H1 (cell line): ENCODE data around the gene TMEM134. TPM values are rescaled to one million over a fixed set of nuclear protein-coding genes. Genes with fewer than 3 reads are reported as not detected.

Experiments
- CTCF ChIA-PET: fragments of 300-600 bp; sonication (Branson Sonifier 250); formaldehyde crosslinking; loops from one replicate; lab custom pipeline; 2021; ENCODE audit not compliant: partially characterized antibody; lab: Charles Lee
- POLR2A ChIA-PET: fragments of 300-600 bp; sonication (Branson Sonifier 250); formaldehyde crosslinking; loops from one replicate; lab custom pipeline; 2021; ENCODE audit warnings: inconsistent platforms; ENCODE audit not compliant: partially characterized antibody; lab: Charles Lee
- DNase-seq, 2 experiments: peaks; one replicate each; pipeline versions ENCODE4 v3.0.0 to v3.0.0-alpha.2; 2010 to 2022; ENCODE audit warnings: low spot score in 2 of 2, low read depth in 1 of 2, mixed read lengths in 1 of 2
- FAIRE-seq: peaks from 2 replicates; lab custom pipeline; 2011; peaks lifted over from hg19 to GRCh38; lab: Jason Lieb, UNC
- H2AFZ ChIP-seq: 2 replicates; pipeline ENCODE4 v1.8.1; 2012; ENCODE audit warnings: low read length, inconsistent platforms
- H2AK5ac ChIP-seq: 2 replicates; pipeline ENCODE4 v1.6.1; 2013; ENCODE audit warnings: low read depth, low read length
- H2BK120ac ChIP-seq: replicated peaks from 2 replicates; pipeline ENCODE3; 2013; ENCODE audit warnings: low read depth, low read length, inconsistent platforms
- H2BK12ac ChIP-seq: 2 replicates; pipeline ENCODE4 v1.6.1; 2013; ENCODE audit warnings: low read depth, low read length
- H2BK15ac ChIP-seq: 2 replicates; pipeline ENCODE4 v1.6.1; 2013; ENCODE audit warnings: low read length
- H2BK20ac ChIP-seq: 2 replicates; pipeline ENCODE4 v1.6.1; 2013; ENCODE audit warnings: low read length
- H2BK5ac ChIP-seq: 2 replicates; pipeline ENCODE4 v1.6.1; 2013; ENCODE audit warnings: low read depth, low read length
- H3K14ac ChIP-seq: 2 replicates; pipeline ENCODE4 v1.6.1; 2013; ENCODE audit warnings: inconsistent platforms; ENCODE audit not compliant: insufficient read length
- H3K18ac ChIP-seq: 2 replicates; pipeline ENCODE4 v1.6.1; 2013; ENCODE audit warnings: low read length; ENCODE audit errors: extremely low read depth
- H3K23ac ChIP-seq: 2 replicates; pipeline ENCODE4 v1.6.1; 2013; ENCODE audit warnings: inconsistent platforms; ENCODE audit not compliant: insufficient read length
- H3K23me2 ChIP-seq: 2 replicates; pipeline ENCODE4 v1.6.1; 2013; ENCODE audit warnings: low read depth, low read length
- H3K27ac ChIP-seq: 2 replicates; pipeline ENCODE4 v1.6.1; 2011; ENCODE audit warnings: low read depth, low read length, inconsistent platforms
- H3K27me3 ChIP-seq, 4 experiments: replicated peaks in 1 of 4; 1 replicate in 1 of 4; 2 replicates in 3 of 4; pipeline versions ENCODE4 v1.6.1 to v1.8.1; 2011 to 2013; ENCODE audit warnings: low read length in 3 of 4, mild to moderate bottlenecking in 3 of 4, inconsistent platforms in 2 of 4, mixed read lengths in 2 of 4, moderate library complexity in 1 of 4; ENCODE audit not compliant: control insufficient read depth in 3 of 4, insufficient read depth in 3 of 4; ENCODE audit errors: extremely low read depth in 1 of 4
- H3K36me3 ChIP-seq, 4 experiments: 2 replicates each; pipeline versions ENCODE4 v1.6.1 to v1.8.1; 2011 to 2013; ENCODE audit warnings: mild to moderate bottlenecking in 4 of 4, low read length in 3 of 4, moderate library complexity in 2 of 4, control low read depth in 1 of 4, inconsistent platforms in 1 of 4; ENCODE audit not compliant: insufficient read depth in 4 of 4, control insufficient read depth in 2 of 4
- H3K4ac ChIP-seq: replicated peaks from 2 replicates; pipeline ENCODE3; 2013; ENCODE audit warnings: low read length, low read depth, mixed read lengths, inconsistent platforms; ENCODE audit not compliant: insufficient read length
- H3K4me1 ChIP-seq, 4 experiments: replicated peaks in 1 of 4; 1 replicate in 1 of 4; 2 replicates in 3 of 4; pipeline versions ENCODE4 v1.6.1 to v1.8.1; 2011 to 2013; ENCODE audit warnings: low read length in 3 of 4, inconsistent platforms in 2 of 4, mixed read lengths in 1 of 4; ENCODE audit not compliant: insufficient read depth in 4 of 4, control insufficient read depth in 3 of 4
- H3K4me2 ChIP-seq, 2 experiments: 2 replicates each; pipeline versions ENCODE4 v1.6.1 to v1.8.1; 2011 to 2013; ENCODE audit warnings: low read depth in 2 of 2, low read length in 2 of 2, control low read depth in 1 of 2, inconsistent platforms in 1 of 2, mild to moderate bottlenecking in 1 of 2; ENCODE audit not compliant: insufficient read depth in 1 of 2
- H3K4me3 ChIP-seq, 4 experiments: fragments of 200-600, 300-600 bp in 1 of 4; sonication (generic), shearing (Covaris generic), sonication (Bioruptor Twin) in 1 of 4; 2 replicates each; pipeline versions ENCODE4 v1.5.1 to v1.8.1; 2011 to 2016; ENCODE audit warnings: low read length in 4 of 4, low read depth in 3 of 4, control low read depth in 2 of 4, inconsistent platforms in 2 of 4, mild to moderate bottlenecking in 2 of 4, mixed read lengths in 1 of 4, moderate library complexity in 1 of 4; ENCODE audit not compliant: insufficient read depth in 2 of 4; ENCODE audit errors: extremely low read depth in 1 of 4
- H3K56ac ChIP-seq: replicated peaks from 2 replicates; pipeline ENCODE3; 2013; ENCODE audit warnings: low read depth, mild to moderate bottlenecking, mixed read lengths, low read length, inconsistent platforms; ENCODE audit not compliant: insufficient read length
- H3K79me1 ChIP-seq: 2 replicates; pipeline ENCODE4 v1.6.1; 2013; ENCODE audit warnings: low read depth, low read length, control low read depth
- H3K79me2 ChIP-seq, 2 experiments: 2 replicates each; pipeline versions ENCODE4 v1.6.1 to v1.8.1; 2012 to 2013; ENCODE audit warnings: low read length in 2 of 2, mild to moderate bottlenecking in 2 of 2, inconsistent platforms in 1 of 2; ENCODE audit not compliant: insufficient read depth in 2 of 2, control insufficient read depth in 1 of 2
- H3K9ac ChIP-seq, 4 experiments: replicated peaks in 1 of 4; 1 replicate in 1 of 4; 2 replicates in 3 of 4; pipeline versions ENCODE4 v1.6.1 to v1.8.1; 2011 to 2013; ENCODE audit warnings: low read depth in 3 of 4, low read length in 3 of 4, control low read depth in 2 of 4, mild to moderate bottlenecking in 2 of 4, moderate library complexity in 2 of 4, inconsistent platforms in 1 of 4; ENCODE audit errors: extremely low read depth in 1 of 4
- H3K9me3 ChIP-seq, 2 experiments: 2 replicates each; pipeline versions ENCODE4 v1.6.1 to v1.8.1; 2012 to 2013; ENCODE audit warnings: mild to moderate bottlenecking in 2 of 2, moderate library complexity in 2 of 2, control low read depth in 1 of 2, inconsistent platforms in 1 of 2, low read depth in 1 of 2, low read length in 1 of 2, mixed read lengths in 1 of 2; ENCODE audit not compliant: insufficient read depth in 2 of 2
- H4K20me1 ChIP-seq, 2 experiments: replicated peaks in 1 of 2; 2 replicates each; pipeline versions ENCODE3 to v1.8.1; 2011 to 2013; ENCODE audit warnings: inconsistent platforms in 2 of 2, low read length in 2 of 2, mild to moderate bottlenecking in 1 of 2; ENCODE audit not compliant: insufficient read depth in 2 of 2, control insufficient read depth in 1 of 2
- H4K5ac ChIP-seq: 2 replicates; pipeline ENCODE4 v1.6.1; 2013; ENCODE audit warnings: low read length, low read depth, mixed read lengths, inconsistent platforms; ENCODE audit not compliant: insufficient read length
- H4K8ac ChIP-seq: 2 replicates; pipeline ENCODE4 v1.8.0; 2013; ENCODE audit warnings: mild to moderate bottlenecking, moderate library complexity, low read length, inconsistent platforms; ENCODE audit not compliant: insufficient read depth; ENCODE audit errors: extremely low read depth
- H4K91ac ChIP-seq: replicated peaks from 2 replicates; pipeline ENCODE3; 2013; ENCODE audit warnings: low read length, mixed read lengths, inconsistent platforms; ENCODE audit not compliant: insufficient read length
- CHD2 ChIP-seq: IDR thresholded peaks from 2 replicates; pipeline ENCODE4 v1.6.1; 2012; ENCODE audit warnings: low read length, improper control_type of control experiment
- CREB1 ChIP-seq: IDR thresholded peaks from 2 replicates; pipeline ENCODE4 v1.6.1; 2012; ENCODE audit warnings: inconsistent platforms
- EP300 ChIP-seq, 2 experiments: IDR thresholded peaks; 1 replicate in 1 of 2; 2 replicates in 1 of 2; pipeline ENCODE4 v1.6.1; 2011 to 2012; ENCODE audit warnings: low read depth in 2 of 2, low read length in 2 of 2, mild to moderate bottlenecking in 2 of 2, borderline replicate concordance in 1 of 2, inconsistent platforms in 1 of 2, moderate library complexity in 1 of 2
- EZH2 ChIP-seq: fragments of 200-600 bp; sonication (generic); IDR thresholded peaks from 2 replicates; pipeline ENCODE4 v1.7.1; 2012; ENCODE audit warnings: low read depth, mild to moderate bottlenecking, moderate library complexity, low read length, inconsistent platforms; ENCODE audit not compliant: severe bottlenecking
- GTF2F1 ChIP-seq: IDR thresholded peaks from 2 replicates; pipeline ENCODE4 v1.6.1; 2012; ENCODE audit warnings: low read depth, low read length, improper control_type of control experiment, borderline replicate concordance
- PHF8 ChIP-seq: fragments of 200-600 bp; sonication (generic); conservative IDR thresholded peaks from 2 replicates; pipeline ENCODE4 v1.7.1; 2012; ENCODE audit warnings: low read depth, mild to moderate bottlenecking, inconsistent platforms, low read length, moderate library complexity
- POU5F1 ChIP-seq: IDR thresholded peaks from 2 replicates; pipeline ENCODE4 v1.6.1; 2011; ENCODE audit warnings: low read depth, mild to moderate bottlenecking, low read length, moderate library complexity
- SIN3A ChIP-seq, 2 experiments: IDR thresholded peaks in 1 of 2; conservative IDR thresholded peaks in 1 of 2; 2 replicates each; pipeline ENCODE4 v1.6.1; 2011 to 2012; ENCODE audit warnings: low read length in 2 of 2, improper control_type of control experiment in 1 of 2, low read depth in 1 of 2, mild to moderate bottlenecking in 1 of 2
- SIRT6 ChIP-seq: IDR thresholded peaks from one replicate; pipeline ENCODE4 v1.7.1; 2012; ENCODE audit warnings: low read length, inconsistent platforms
- USF2 ChIP-seq: IDR thresholded peaks from 2 replicates; pipeline ENCODE4 v1.6.1; 2011; ENCODE audit warnings: low read length, improper control_type of control experiment
- WGBS, 2 experiments: shearing (Covaris generic) in 1 of 2; methylation state at CpG; one replicate each; pipeline versions ENCODE4 v1.1.6 to v1.1.7; 2013 to 2015; ENCODE audit warnings: low lambda C conversion rate in 2 of 2, mixed read lengths in 2 of 2, inconsistent platforms in 1 of 2, low coverage in 1 of 2, missing lambda C conversion rate in 1 of 2; ENCODE audit not compliant: insufficient replicate concordance in 2 of 2, insufficient coverage in 1 of 2, insufficient read length in 1 of 2; ENCODE audit errors: extremely low coverage in 1 of 2, missing lambda C conversion rate in 1 of 2; 5-methylcytosine and 5-hydroxymethylcytosine counted together
- polyA plus RNA-seq, 7 experiments: library from polyadenylated mRNA; depleted of rRNA in 3 of 7; stranded (reverse) in 5 of 7; unstranded in 2 of 7; fragments of >200 nt in 5 of 7; fragments of 200-250 nt in 2 of 7; gene quantifications; 1 replicate in 5 of 7; 2 replicates in 1 of 7; 4 replicates in 1 of 7; pipeline versions ENCODE4 v1.2.1 to v1.2.3, GENCODE V29; 2011 to 2013; ENCODE audit warnings: missing spikeins in 2 of 7, mixed read lengths in 2 of 7
- total RNA-seq: library from RNA; stranded (reverse); fragmentation: NEBNext Ultra II Directional; extraction: Animal tissue kit (Norgen Biotek cat#: 25700); gene quantifications from 2 replicates; pipeline ENCODE4 v1.2.1, GENCODE V29; 2021

TMEM134 gene
- total and polyA plus RNA-seq, 2 of the 8 experiments (the other 6 are each of a cell fraction or from before 2014, with no cell fraction given): 32.4 to 229 TPM

GRCh38 chr11:67483831-67484665, 15.0 kb upstream of the TMEM134 start:
- no peak overlapping the region for H4K5ac ChIP-seq
- no peak overlapping the region; the same call in 1 of the 2 replicates for H2BK15ac ChIP-seq
- DNase-seq (no peak), FAIRE-seq (no peak)
- H3K14ac ChIP-seq: no peak overlapping the region
- H2AK5ac ChIP-seq: no peak overlapping the region; the same call in 1 of the 2 replicates
- H3K27me3 ChIP-seq: peaks cover 0 to 10% (median 9%) of the 10 kb centered on the region in 4 experiments; a peak in 6 of 7 replicates
- peaks cover 0 to 3% (median 0%) of the 10 kb centered on the region in 4 experiments; a peak in 1 of 8 replicates for H3K36me3 ChIP-seq
- H3K79me1 ChIP-seq: no peaks in the 10 kb centered on the region
- no peak overlapping the region for H2BK120ac ChIP-seq
- H3K27ac ChIP-seq: no peak overlapping the region
- peaks cover 0 to 3% (median 3%) of the 10 kb centered on the region in 4 experiments; a peak in 3 of 7 replicates for H3K4me1 ChIP-seq
- H4K20me1 ChIP-seq: peaks cover 0 to 5% of the 10 kb centered on the region in 2 experiments
- H3K4ac ChIP-seq: no peak overlapping the region
- no peak overlapping the region for H3K23ac ChIP-seq
- H2BK20ac ChIP-seq: no peak overlapping the region
- peak overlapping the region in 2 of 4 experiments; percentile 23 to 60; a peak in 5 of 8 replicates for H3K4me3 ChIP-seq
- H2AFZ ChIP-seq: no peak overlapping the region
- H4K8ac ChIP-seq: no peak overlapping the region
- no peak overlapping the region for H3K56ac ChIP-seq
- no peaks in the 10 kb centered on the region for H3K23me2 ChIP-seq
- H3K18ac ChIP-seq: no peak overlapping the region
- H2BK12ac ChIP-seq: no peak overlapping the region
- peak overlapping the region; percentile 35 for H4K91ac ChIP-seq
- no peaks in the 10 kb centered on the region for H3K79me2 ChIP-seq
- 83% methylated on average over 16 of the region's 16 CpGs; no CpG with 5 or more reads in 1 of the 2 experiments for WGBS, 2 experiments
- CTCF ChIA-PET: interaction anchor here (1.0 to 1.4 kb wide), 2 partner anchors 10 to 138 kb away, joined by 3 read pairs; no protein-coding TSS in a partner anchor
- H3K9me3 ChIP-seq: no peaks in the 10 kb centered on the region
- H2BK5ac ChIP-seq: no peak overlapping the region
- H3K9ac ChIP-seq: no peak overlapping the region
- POLR2A ChIA-PET: interaction anchor here (0.7 to 2.1 kb wide), 4 partner anchors 11 to 88 kb away, joined by 3 to 7 read pairs (median 4); partner anchors contain the start of genes PPP1CA and TMEM134
- H3K4me2 ChIP-seq: peak overlapping the region; percentile 54 to 70; a peak in 3 of 4 replicates
- no peak for TF ChIP-seq CREB1
- TF ChIP-seq EP300 (IDR thresholded peaks at IDR 0.05; ENCODE audit: borderline replicate concordance in 1 of 2, low read depth in 2 of 2, low read length in 2 of 2): no peak
- no peak for TF ChIP-seq POU5F1
- TF ChIP-seq PHF8: no peak
- TF ChIP-seq CHD2: no peak
- no peak for TF ChIP-seq SIRT6
- TF ChIP-seq GTF2F1: no peak
- TF ChIP-seq EZH2: no peak
- no peak for TF ChIP-seq SIN3A (conservative IDR thresholded peaks at IDR 0.05 in 1 of 2, IDR thresholded peaks at IDR 0.05 in 1 of 2; ENCODE audit: low read depth in 1 of 2, low read length in 2 of 2)
- TF ChIP-seq USF2: no peak
